Keratinocyte (primary cell): ENCODE results near the gene KCNC1. TPM values are rescaled to one million over a fixed set of nuclear protein-coding genes. Genes with fewer than 3 reads are reported as not detected.

Experiments used
- DNase-seq: peaks from one replicate; pipeline ENCODE4 v3.0.0-alpha.2; 2011; ENCODE audit warnings: low read depth, missing footprints, low spot score
- FAIRE-seq: peaks from 2 replicates; lab custom pipeline; 2011; peaks lifted over from hg19 to GRCh38; lab: Jason Lieb, UNC
- H2AFZ ChIP-seq: 2 replicates; pipeline ENCODE4 v1.6.0; 2012; ENCODE audit warnings: low read length, control low read depth, inconsistent platforms; ENCODE audit not compliant: control insufficient read depth
- H3K27ac ChIP-seq: 2 replicates; pipeline ENCODE4 v1.5.1; 2011; ENCODE audit warnings: low read length; ENCODE audit not compliant: control insufficient read depth, insufficient read depth
- H3K27me3 ChIP-seq: 3 replicates; pipeline ENCODE4 v1.6.0; 2011; ENCODE audit warnings: low read length; ENCODE audit not compliant: control insufficient read depth, insufficient read depth; ENCODE audit errors: extremely low read depth
- H3K36me3 ChIP-seq, 2 experiments: 2 replicates in 1 of 2; 3 replicates in 1 of 2; pipeline ENCODE4 v1.5.1; 2011; ENCODE audit warnings: low read length in 2 of 2, mild to moderate bottlenecking in 1 of 2; ENCODE audit not compliant: control insufficient read depth in 2 of 2, insufficient read depth in 2 of 2; ENCODE audit errors: extremely low read depth in 1 of 2
- H3K4me1 ChIP-seq: 3 replicates; pipeline ENCODE4 v1.5.1; 2011; ENCODE audit warnings: low read length; ENCODE audit not compliant: control insufficient read depth, insufficient read depth; ENCODE audit errors: extremely low read depth
- H3K4me2 ChIP-seq: 3 replicates; pipeline ENCODE4 v1.6.0; 2011; ENCODE audit warnings: low read depth, low read length; ENCODE audit not compliant: control insufficient read depth, insufficient read depth; ENCODE audit errors: extremely low read depth
- H3K4me3 ChIP-seq, 3 experiments: fragments of 200-600 bp in 1 of 3; sonication (generic) in 1 of 3; 2 replicates in 2 of 3; 3 replicates in 1 of 3; pipeline ENCODE4 v1.5.1; 2011 to 2016; ENCODE audit warnings: low read length in 3 of 3, mild to moderate bottlenecking in 3 of 3, control low read depth in 2 of 3, inconsistent platforms in 1 of 3, low read depth in 1 of 3, mixed read lengths in 1 of 3, mixed run types in 1 of 3, moderate library complexity in 1 of 3; ENCODE audit not compliant: control insufficient read depth in 2 of 3, insufficient read depth in 2 of 3; ENCODE audit errors: extremely low read depth in 1 of 3
- H3K79me2 ChIP-seq: 2 replicates; pipeline ENCODE4 v1.6.0; 2012; ENCODE audit warnings: low read length; ENCODE audit not compliant: control insufficient read depth, insufficient read depth
- H3K9ac ChIP-seq: 3 replicates; pipeline ENCODE4 v1.6.0; 2011; ENCODE audit warnings: low read length; ENCODE audit not compliant: control insufficient read depth, insufficient read depth; ENCODE audit errors: extremely low read depth
- H3K9me1 ChIP-seq: 3 replicates; pipeline ENCODE4 v1.6.0; 2011; ENCODE audit warnings: low read length; ENCODE audit not compliant: control insufficient read depth, insufficient read depth; ENCODE audit errors: extremely low read depth
- H3K9me3 ChIP-seq: 2 replicates; pipeline ENCODE4 v1.5.1; 2012; ENCODE audit warnings: low read depth, low read length; ENCODE audit not compliant: control insufficient read depth
- H4K20me1 ChIP-seq: 3 replicates; pipeline ENCODE4 v1.6.0; 2011; ENCODE audit warnings: low read length; ENCODE audit not compliant: control insufficient read depth, insufficient read depth; ENCODE audit errors: extremely low read depth
- EZH2 ChIP-seq: IDR thresholded peaks from one replicate; pipeline ENCODE4 v1.6.1; 2012; ENCODE audit warnings: inconsistent platforms, mild to moderate bottlenecking, low read length, moderate library complexity
- dilution Hi-C: fragments of 300-500 bp; cut with MboI; formaldehyde crosslinking; loops from one replicate; pipeline ENCODE4 v1.7.0; 2020; ENCODE audit warnings: low sequenced_read_pairs; ENCODE audit not compliant: extremely low pct_ligation_motif_present
- polyA plus RNA-seq, 5 experiments: library from polyadenylated mRNA; depleted of rRNA in 3 of 5; stranded (reverse) in 3 of 5; stranded (forward) in 1 of 5; unstranded in 1 of 5; fragments of >200 nt; gene quantifications; 1 replicate in 1 of 5; 2 replicates in 3 of 5; 3 replicates in 1 of 5; pipeline versions ENCODE4 v1.2.1 to v1.2.3, GENCODE V29; 2011 to 2012; ENCODE audit warnings: missing spikeins in 2 of 5, low read depth in 1 of 5, low replicate concordance in 1 of 5
- TF ChIP-seq, protein P1 (sequence below), 3 experiments: IDR thresholded peaks in 1 of 3; conservative IDR thresholded peaks in 1 of 3; optimal IDR thresholded peaks in 1 of 3; 2 replicates in 2 of 3; 3 replicates in 1 of 3; pipeline versions ENCODE3 to v1.5.1; 2011; ENCODE audit warnings: low read length in 3 of 3, mild to moderate bottlenecking in 3 of 3, moderate library complexity in 2 of 3, control low read depth in 1 of 3, inconsistent platforms in 1 of 3; ENCODE audit not compliant: insufficient read depth in 2 of 3; ENCODE audit errors: extremely low read depth in 1 of 3

Gene KCNC1
- polyA plus RNA-seq, 1 donor (not counting 4 experiments of a cell fraction or from before 2014, with no cell fraction given): not detected

DNA sequence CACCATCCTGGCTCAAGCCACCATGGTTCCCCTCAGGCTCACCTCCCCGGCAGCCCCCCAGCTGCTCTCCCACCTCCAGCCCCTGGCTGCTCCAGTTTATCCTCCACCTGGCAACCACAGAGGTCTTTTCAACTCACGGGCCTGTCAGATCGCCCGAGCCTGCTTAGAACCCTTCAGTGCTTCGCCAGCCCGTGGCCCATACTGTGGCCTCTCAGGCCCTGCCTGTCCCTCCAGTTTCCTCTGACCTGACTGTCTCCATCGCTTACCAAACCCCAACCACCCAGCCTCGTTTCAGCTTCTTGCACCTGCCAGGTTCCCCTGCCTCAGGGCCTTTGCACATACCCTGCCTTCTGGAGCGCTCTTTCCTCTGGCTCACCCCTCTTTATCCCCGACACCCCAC, 6.9 kb downstream of the KCNC1 start:
- no peak for FAIRE-seq
- H3K27me3 ChIP-seq: peaks cover 22% of the 10 kb centered on the region

DNA sequence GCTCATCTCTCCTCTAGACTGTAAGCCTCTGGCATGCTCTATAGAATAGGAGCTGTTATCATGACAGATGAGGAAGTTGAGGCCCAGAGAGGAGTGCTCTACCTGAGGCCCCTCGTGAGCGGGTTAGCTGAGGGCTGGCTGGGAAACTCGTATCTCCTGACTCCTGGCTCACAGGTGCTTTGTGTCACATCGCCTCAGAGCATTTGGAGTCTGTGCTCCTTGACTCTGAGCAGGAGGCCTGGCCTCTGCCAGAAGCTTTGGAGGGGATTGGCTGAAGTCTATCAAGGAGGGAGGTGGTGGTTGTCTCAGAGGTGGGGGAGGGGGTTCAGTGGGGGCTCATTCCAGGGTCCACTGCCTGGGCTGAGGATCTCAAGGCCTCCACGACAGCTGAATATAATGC, 7.4 kb downstream of the KCNC1 start:
- no peaks in the 10 kb centered on the region for H3K36me3 ChIP-seq
- H3K79me2 ChIP-seq: no peaks in the 10 kb centered on the region
- no peak for TF ChIP-seq EZH2
- TF ChIP-seq, protein P1, sequence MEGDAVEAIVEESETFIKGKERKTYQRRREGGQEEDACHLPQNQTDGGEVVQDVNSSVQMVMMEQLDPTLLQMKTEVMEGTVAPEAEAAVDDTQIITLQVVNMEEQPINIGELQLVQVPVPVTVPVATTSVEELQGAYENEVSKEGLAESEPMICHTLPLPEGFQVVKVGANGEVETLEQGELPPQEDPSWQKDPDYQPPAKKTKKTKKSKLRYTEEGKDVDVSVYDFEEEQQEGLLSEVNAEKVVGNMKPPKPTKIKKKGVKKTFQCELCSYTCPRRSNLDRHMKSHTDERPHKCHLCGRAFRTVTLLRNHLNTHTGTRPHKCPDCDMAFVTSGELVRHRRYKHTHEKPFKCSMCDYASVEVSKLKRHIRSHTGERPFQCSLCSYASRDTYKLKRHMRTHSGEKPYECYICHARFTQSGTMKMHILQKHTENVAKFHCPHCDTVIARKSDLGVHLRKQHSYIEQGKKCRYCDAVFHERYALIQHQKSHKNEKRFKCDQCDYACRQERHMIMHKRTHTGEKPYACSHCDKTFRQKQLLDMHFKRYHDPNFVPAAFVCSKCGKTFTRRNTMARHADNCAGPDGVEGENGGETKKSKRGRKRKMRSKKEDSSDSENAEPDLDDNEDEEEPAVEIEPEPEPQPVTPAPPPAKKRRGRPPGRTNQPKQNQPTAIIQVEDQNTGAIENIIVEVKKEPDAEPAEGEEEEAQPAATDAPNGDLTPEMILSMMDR (optimal IDR thresholded peaks at IDR 0.05 in 1 of 3, IDR thresholded peaks at IDR 0.05 in 1 of 3, conservative IDR thresholded peaks at IDR 0.05 in 1 of 3; ENCODE audit: extremely low read depth in 1 of 3, insufficient read depth in 2 of 3, low read length in 3 of 3): no peak
- dilution Hi-C loops: no loop called here
- H3K4me2 ChIP-seq: no peak overlapping the region
- FAIRE-seq: no peak
- DNase-seq: no peak
- H3K9ac ChIP-seq: no peak overlapping the region
- H3K4me3 ChIP-seq: no peak overlapping the region
- peaks cover 19% of the 10 kb centered on the region for H3K27me3 ChIP-seq
- no peaks in the 10 kb centered on the region for H3K9me3 ChIP-seq
- H3K27ac ChIP-seq: no peak overlapping the region
- no peak overlapping the region for H2AFZ ChIP-seq
- no peaks in the 10 kb centered on the region for H4K20me1 ChIP-seq
- no peaks in the 10 kb centered on the region for H3K4me1 ChIP-seq
- no peaks in the 10 kb centered on the region for H3K9me1 ChIP-seq

More for the DNA sequence above, 6.9 kb downstream of the KCNC1 start:
- no peaks in the 10 kb centered on the region for H3K9me1 ChIP-seq
- no peaks in the 10 kb centered on the region for H3K4me1 ChIP-seq
- H3K9ac ChIP-seq: no peak overlapping the region
- no peak overlapping the region for H3K4me3 ChIP-seq
- TF ChIP-seq, protein P1 (optimal IDR thresholded peaks at IDR 0.05 in 1 of 3, IDR thresholded peaks at IDR 0.05 in 1 of 3, conservative IDR thresholded peaks at IDR 0.05 in 1 of 3; ENCODE audit: extremely low read depth in 1 of 3, insufficient read depth in 2 of 3, low read length in 3 of 3): no peak
- TF ChIP-seq EZH2: no peak
- H3K36me3 ChIP-seq: no peaks in the 10 kb centered on the region
- no peak for DNase-seq
- no peak overlapping the region for H3K27ac ChIP-seq
- H2AFZ ChIP-seq: no peak overlapping the region
- H4K20me1 ChIP-seq: no peaks in the 10 kb centered on the region
- dilution Hi-C loops: no loop called here
- H3K79me2 ChIP-seq: no peaks in the 10 kb centered on the region
- no peaks in the 10 kb centered on the region for H3K9me3 ChIP-seq
- no peak overlapping the region for H3K4me2 ChIP-seq
